Left lobe of liver (tissue), 2 donors: ENCODE measurements around the gene ZNF614. TPM values are rescaled to one million over a fixed set of nuclear protein-coding genes. Genes with fewer than 3 reads are reported as not detected.
"Not testable (repeated sequence)": the region's sequence is repeated elsewhere in the genome, so short reads cannot be mapped to it uniquely, and the experiment has no call there.

Experiments
- ATAC-seq: fragments of 200-7000 bp; cut with Tn5 transposase; one replicate; pipeline ENCODE4 v1.9.1; 2020; ENCODE audit warnings: mild to moderate bottlenecking, moderate library complexity
- DNase-seq: peaks from one replicate; pipeline ENCODE4 v3.0.0-alpha.2; 2020; ENCODE audit warnings: low spot score
- total RNA-seq: library from RNA; stranded (reverse); gene quantifications from one replicate; pipeline ENCODE4 v1.2.1, GENCODE V29; 2021
- donor health status: DM: no; HTN: no; CAD: no; lungs with moderate emphysema.
- donor health status: DM: no; HTN: yes; CAD: no.

The ZNF614 gene
- 0.96 TPM for total RNA-seq

GRCh38 chr19:52028027-52028779 lies at the start of gene ZNF614:
ZNF614 (minus strand) TSS chr19:52028379; CDS start chr19:52025745, 2,634 bp downstream.
- DNase-seq (peak; percentile 87), ATAC-seq (peak; percentile 97)

- no peak for DNase-seq
- ATAC-seq = no peak
Measured at GRCh38 chr19:52070496-52070895, 42.3 kb upstream of the ZNF614 start.

- DNase-seq (no peak), ATAC-seq (no peak)
Measured at GRCh38 chr19:52069653-52070052, 41.5 kb upstream of the ZNF614 start.

- ATAC-seq (no peak), DNase-seq (no peak)
Measured at GRCh38 chr19:52066258-52066863, 38.2 kb upstream of the ZNF614 start.

GRCh38 chr19:52065399-52065798 lies 37.2 kb upstream of the ZNF614 start:
- DNase-seq = no peak

GRCh38 chr19:52056480-52056879 lies 28.3 kb upstream of the ZNF614 start:
- ATAC-seq, DNase-seq: not testable (repeated sequence)

More at GRCh38 chr19:52065399-52065798, 37.2 kb upstream of the ZNF614 start:
- no peak for ATAC-seq

- not testable (repeated sequence) for DNase-seq, ATAC-seq
Measured at GRCh38 chr19:52051736-52052135, 23.6 kb upstream of the ZNF614 start.

GRCh38 chr19:52048555-52049501 lies 20.6 kb upstream of the ZNF614 start, which contains the start of gene ZNF432:
ZNF432 (minus strand) TSS chr19:52048838; CDS start chr19:52046868, 1,970 bp downstream.
- DNase-seq = peak; percentile 92
- peak; percentile 98 for ATAC-seq

- ATAC-seq (no peak), DNase-seq (no peak)
Measured at GRCh38 chr19:52039169-52039568, 11.0 kb upstream of the ZNF614 start.

GRCh38 chr19:52034051-52034728 lies 6.0 kb upstream of the ZNF614 start:
- no peak for ATAC-seq
- no peak for DNase-seq

- DNase-seq = no peak
- ATAC-seq = peak; percentile 39
Measured at GRCh38 chr19:52028780-52029123, 573 bp upstream of the ZNF614 start.

- not testable (repeated sequence) for ATAC-seq, DNase-seq
Measured at GRCh38 chr19:52026255-52026990, 1.8 kb downstream of the ZNF614 start.

GRCh38 chr19:52024478-52024877 lies 3.7 kb downstream of the ZNF614 start:
- ATAC-seq = not testable (repeated sequence)

GRCh38 chr19:52022193-52022592 lies 6.0 kb downstream of the ZNF614 start:
- no peak for ATAC-seq
- DNase-seq = no peak

More at GRCh38 chr19:52024478-52024877, 3.7 kb downstream of the ZNF614 start:
- not testable (repeated sequence) for DNase-seq

GRCh38 chr19:52020506-52020905 lies 7.7 kb downstream of the ZNF614 start:
- ATAC-seq = no peak
- DNase-seq = no peak

GRCh38 chr19:52010674-52011073 lies 17.5 kb downstream of the ZNF614 start:
- DNase-seq = no peak
- ATAC-seq = no peak

GRCh38 chr19:52007806-52008557 lies 20.2 kb downstream of the ZNF614 start, which contains the start of gene ZNF615:
ZNF615 (minus strand) TSS chr19:52008211; CDS start chr19:52003711, 4,500 bp downstream.
- DNase-seq = peak; percentile 93
- peak; percentile 100 for ATAC-seq

GRCh38 chr19:52007451-52007805 lies 20.8 kb downstream of the ZNF614 start:
- ATAC-seq (peak; percentile 10), DNase-seq (no peak)

- DNase-seq (no peak), ATAC-seq (no peak)
Measured at GRCh38 chr19:51994048-51994644, 34.0 kb downstream of the ZNF614 start.
